ENCODE measurements around the gene CITED4. TPM values are rescaled to one million over a fixed set of nuclear protein-coding genes. Genes with fewer than 3 reads are reported as not detected.

The CITED4 gene
- total RNA-seq, 2 experiments from 2014 or later, result 2.0 TPM; not detected in 1

DNA sequence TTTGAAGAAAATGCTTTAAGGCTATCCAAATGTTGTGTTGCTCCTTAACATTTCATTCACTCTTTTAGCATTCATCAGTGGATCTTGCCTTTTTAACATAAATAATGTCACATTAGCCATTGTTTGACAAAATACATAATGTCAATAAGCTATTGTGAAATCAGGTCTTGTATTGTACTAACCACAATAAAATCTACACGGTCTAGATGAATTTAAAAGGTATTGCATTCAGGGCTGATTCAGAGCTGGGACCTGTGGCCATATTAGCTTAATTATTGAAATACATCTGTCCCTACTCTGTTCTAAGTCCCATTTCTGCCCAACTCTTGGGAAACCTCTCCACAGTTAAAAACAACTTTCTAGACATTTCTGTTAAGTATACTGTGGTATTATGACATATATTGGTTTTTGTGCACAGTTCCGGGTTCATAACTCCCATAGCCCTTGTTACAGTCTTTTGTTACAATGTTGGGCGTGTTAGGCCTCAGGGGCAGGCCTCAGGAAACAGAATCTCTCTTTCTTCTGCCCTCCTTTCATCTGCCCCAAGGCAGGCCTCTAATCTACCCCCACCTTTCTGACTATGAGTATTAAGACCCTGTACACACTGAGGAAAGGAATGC is 44.7 kb upstream of the CITED4 start:
- ChIA-PET CTCF (ENCODE audit: unreplicated experiment) (no interaction called here), POLR2A (interaction anchor here (0.5 kb wide), 1 partner anchor 33 kb away, joined by 3 read pairs; no protein-coding TSS in a partner anchor)
- Histone ChIP-seq H3K9me2 (ENCODE audit: insufficient read depth, low read length) (no peaks in the 10 kb centered on the region), H3K36me3 (ENCODE audit: insufficient read depth, low read length) (no peaks in the 10 kb centered on the region), H3K4me3 (ENCODE audit: low read depth, low read length, poor library complexity, severe bottlenecking) (no peak overlapping the region), H3K79me2 (ENCODE audit: insufficient read depth, low read depth, low read length) (no peaks in the 10 kb centered on the region), H3K9me3 (ENCODE audit: low read length) (no peaks in the 10 kb centered on the region), H3K4me2 (ENCODE audit: low read length) (no peak overlapping the region), H3K27ac (ENCODE audit: low read depth, low read length, poor library complexity, severe bottlenecking) (no peak overlapping the region), H4K20me1 (ENCODE audit: insufficient read depth, low read length) (no peaks in the 10 kb centered on the region), H3K4me1 (ENCODE audit: insufficient read depth, low read length, poor library complexity, severe bottlenecking) (no peaks in the 10 kb centered on the region), H2AFZ (ENCODE audit: low read length) (no peak overlapping the region)
- no TSS peak for BruUV-seq (replicated peaks)
- intact Hi-C loops (cut with micrococcal nuclease; ENCODE audit: unreplicated experiment), result no loop called here
- TF ChIP-seq, protein P1, sequence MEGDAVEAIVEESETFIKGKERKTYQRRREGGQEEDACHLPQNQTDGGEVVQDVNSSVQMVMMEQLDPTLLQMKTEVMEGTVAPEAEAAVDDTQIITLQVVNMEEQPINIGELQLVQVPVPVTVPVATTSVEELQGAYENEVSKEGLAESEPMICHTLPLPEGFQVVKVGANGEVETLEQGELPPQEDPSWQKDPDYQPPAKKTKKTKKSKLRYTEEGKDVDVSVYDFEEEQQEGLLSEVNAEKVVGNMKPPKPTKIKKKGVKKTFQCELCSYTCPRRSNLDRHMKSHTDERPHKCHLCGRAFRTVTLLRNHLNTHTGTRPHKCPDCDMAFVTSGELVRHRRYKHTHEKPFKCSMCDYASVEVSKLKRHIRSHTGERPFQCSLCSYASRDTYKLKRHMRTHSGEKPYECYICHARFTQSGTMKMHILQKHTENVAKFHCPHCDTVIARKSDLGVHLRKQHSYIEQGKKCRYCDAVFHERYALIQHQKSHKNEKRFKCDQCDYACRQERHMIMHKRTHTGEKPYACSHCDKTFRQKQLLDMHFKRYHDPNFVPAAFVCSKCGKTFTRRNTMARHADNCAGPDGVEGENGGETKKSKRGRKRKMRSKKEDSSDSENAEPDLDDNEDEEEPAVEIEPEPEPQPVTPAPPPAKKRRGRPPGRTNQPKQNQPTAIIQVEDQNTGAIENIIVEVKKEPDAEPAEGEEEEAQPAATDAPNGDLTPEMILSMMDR (conservative IDR thresholded peaks at IDR 0.05; ENCODE audit: low read length), result no peak
- TF ChIP-seq EZH2phosphoT487 (IDR thresholded peaks at IDR 0.05; ENCODE audit: borderline replicate concordance, low read depth, low read length), result no peak
- no peak for DNase-seq (ENCODE audit: low spot score)

DNA sequence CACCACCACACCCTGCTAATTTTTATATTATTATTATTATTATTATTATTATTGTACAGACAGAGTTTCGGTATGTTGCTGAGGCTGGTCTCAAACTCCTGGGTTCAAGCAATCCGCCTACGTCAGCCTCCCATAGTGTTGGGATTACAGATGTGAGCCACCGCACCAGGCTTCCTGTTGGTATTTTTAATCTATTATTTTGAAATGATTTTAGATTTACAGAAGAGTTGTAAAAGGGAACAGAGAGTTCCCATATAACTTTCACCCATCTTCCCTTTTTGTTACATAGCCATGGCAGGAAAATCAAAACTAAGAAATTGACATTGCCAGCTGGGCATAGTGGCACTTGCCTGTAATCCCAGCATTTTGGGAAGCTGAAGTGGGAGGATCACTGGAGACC is 42.9 kb upstream of the CITED4 start:
- H3K36me3 ChIP-seq (ENCODE audit: insufficient read depth, low read length), result no peaks in the 10 kb centered on the region
- no peak for TF ChIP-seq EZH2phosphoT487 (IDR thresholded peaks at IDR 0.05; ENCODE audit: borderline replicate concordance, low read depth, low read length)
- TF ChIP-seq, protein P1 (conservative IDR thresholded peaks at IDR 0.05; ENCODE audit: low read length), result no peak
- POLR2A ChIA-PET, result interaction anchor here (0.6 kb wide), 1 partner anchor 31 kb away, joined by 3 read pairs; no protein-coding TSS in a partner anchor
- DNase-seq (ENCODE audit: low spot score), result no peak
- H2AFZ ChIP-seq (ENCODE audit: low read length), result no peak overlapping the region
- BruUV-seq (replicated peaks), result no TSS peak
- CTCF ChIA-PET (ENCODE audit: unreplicated experiment), result no interaction called here
- no peak overlapping the region for H3K4me3 ChIP-seq (ENCODE audit: low read depth, low read length, poor library complexity, severe bottlenecking)
- no peaks in the 10 kb centered on the region for H4K20me1 ChIP-seq (ENCODE audit: insufficient read depth, low read length)
- no peak overlapping the region for H3K27ac ChIP-seq (ENCODE audit: low read depth, low read length, poor library complexity, severe bottlenecking)
- intact Hi-C loops (cut with micrococcal nuclease; ENCODE audit: unreplicated experiment), result no loop called here
- no peaks in the 10 kb centered on the region for H3K79me2 ChIP-seq (ENCODE audit: insufficient read depth, low read depth, low read length)
- no peaks in the 10 kb centered on the region for H3K9me2 ChIP-seq (ENCODE audit: insufficient read depth, low read length)
- no peaks in the 10 kb centered on the region for H3K9me3 ChIP-seq (ENCODE audit: low read length)
- H3K4me2 ChIP-seq (ENCODE audit: low read length), result no peak overlapping the region
- H3K4me1 ChIP-seq (ENCODE audit: insufficient read depth, low read length, poor library complexity, severe bottlenecking), result no peaks in the 10 kb centered on the region

DNA sequence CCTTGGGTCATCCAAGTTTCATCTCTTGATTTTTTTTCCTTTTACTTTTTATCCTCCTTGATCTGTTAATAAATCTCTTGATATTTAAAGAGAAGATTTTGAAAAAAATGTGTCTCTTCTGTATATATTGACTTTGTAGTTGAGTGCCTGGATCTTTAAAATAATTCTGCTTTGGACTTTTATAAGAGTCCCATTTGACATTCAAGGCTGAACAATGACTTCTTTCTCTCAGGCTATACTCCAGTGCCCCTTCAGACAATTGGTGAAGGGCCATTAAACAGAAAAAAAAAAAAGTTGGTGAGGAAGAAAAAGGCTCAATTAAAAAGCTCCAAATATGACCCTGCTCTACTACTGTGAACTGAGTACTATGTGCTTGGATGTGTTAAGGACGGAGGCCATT is 40.9 kb upstream of the CITED4 start:
- no peak for TF ChIP-seq EZH2phosphoT487 (IDR thresholded peaks at IDR 0.05; ENCODE audit: borderline replicate concordance, low read depth, low read length)
- TF ChIP-seq, protein P1 (conservative IDR thresholded peaks at IDR 0.05; ENCODE audit: low read length), result no peak
- no peaks in the 10 kb centered on the region for H3K9me2 ChIP-seq (ENCODE audit: insufficient read depth, low read length)
- H3K4me1 ChIP-seq (ENCODE audit: insufficient read depth, low read length, poor library complexity, severe bottlenecking), result no peaks in the 10 kb centered on the region
- H3K27ac ChIP-seq (ENCODE audit: low read depth, low read length, poor library complexity, severe bottlenecking), result no peak overlapping the region
- DNase-seq (ENCODE audit: low spot score), result no peak
- no peak overlapping the region for H3K4me3 ChIP-seq (ENCODE audit: low read depth, low read length, poor library complexity, severe bottlenecking)
- no peaks in the 10 kb centered on the region for H3K36me3 ChIP-seq (ENCODE audit: insufficient read depth, low read length)
- no peak overlapping the region for H3K4me2 ChIP-seq (ENCODE audit: low read length)
- intact Hi-C loops (cut with micrococcal nuclease; ENCODE audit: unreplicated experiment), result no loop called here
- H2AFZ ChIP-seq (ENCODE audit: low read length), result no peak overlapping the region
- ChIA-PET CTCF (ENCODE audit: unreplicated experiment) (no interaction called here), POLR2A (no interaction called here)
- no peaks in the 10 kb centered on the region for H3K9me3 ChIP-seq (ENCODE audit: low read length)
- no peaks in the 10 kb centered on the region for H4K20me1 ChIP-seq (ENCODE audit: insufficient read depth, low read length)
- no TSS peak for BruUV-seq (replicated peaks)
- H3K79me2 ChIP-seq (ENCODE audit: insufficient read depth, low read depth, low read length), result no peaks in the 10 kb centered on the region
